Measurements from ENCODE around the gene DENND1B. TPM values are rescaled to one million over a fixed set of nuclear protein-coding genes. Genes with fewer than 3 reads are reported as not detected.

The DENND1B gene
- total and polyA plus RNA-seq, 12 donors = 1.7 to 14.3 (median 6.5) TPM

GRCh38 chr1:197725976-197726375 is 49.3 kb downstream of the DENND1B start:
- TF ChIP-seq CTCF (IDR thresholded peaks at IDR 0.05) = no peak
- no peak for TF ChIP-seq POLR2A (IDR thresholded peaks at IDR 0.05)

GRCh38 chr1:197725044-197725443 is 50.2 kb downstream of the DENND1B start:
- TF ChIP-seq POLR2A (IDR thresholded peaks at IDR 0.05) (no peak), CTCF (IDR thresholded peaks at IDR 0.05) (no peak)
- intact Hi-C loops (cut with DNase I) = no loop called here
- peaks cover 0 to 15% (median 10%) of the 10 kb centered on the region in 3 donors for H3K9me3 ChIP-seq (replicated peaks in 1 of 3)
- H3K4me1 ChIP-seq (replicated peaks in 1 of 2) = no peaks in the 10 kb centered on the region
- H3K4me3 ChIP-seq = no peak overlapping the region
- H3K36me3 ChIP-seq (replicated peaks in 1 of 2) = peaks cover 0 to 4% of the 10 kb centered on the region in 2 donors
- WGBS, 4 donors = 91 to 100% (median 96%) methylated on average over 1 of the region's 1 CpG
- DNase-seq = no peak
- H3K27me3 ChIP-seq = no peaks in the 10 kb centered on the region
- H3K27ac ChIP-seq = no peak overlapping the region

More at GRCh38 chr1:197725976-197726375, 49.3 kb downstream of the DENND1B start:
- no peak for DNase-seq
- no peak overlapping the region for H3K4me3 ChIP-seq
- no peak overlapping the region for H3K27ac ChIP-seq
- H3K27me3 ChIP-seq = no peaks in the 10 kb centered on the region
- WGBS, 4 donors = 90 to 97% (median 96%) methylated on average over 3 of the region's 3 CpGs
- peaks cover 0 to 15% (median 10%) of the 10 kb centered on the region in 3 donors for H3K9me3 ChIP-seq (replicated peaks in 1 of 3)
- H3K4me1 ChIP-seq (replicated peaks in 1 of 2) = no peaks in the 10 kb centered on the region
- peaks cover 0 to 4% of the 10 kb centered on the region in 2 donors for H3K36me3 ChIP-seq (replicated peaks in 1 of 2)
- intact Hi-C loops (cut with DNase I) = no loop called here

- TF ChIP-seq CTCF (IDR thresholded peaks at IDR 0.05) (no peak), POLR2A (IDR thresholded peaks at IDR 0.05) (no peak)
- Histone ChIP-seq H3K27me3 (no peaks in the 10 kb centered on the region), H3K36me3 (replicated peaks in 1 of 2) (no peaks in the 10 kb centered on the region), H3K27ac (no peak overlapping the region), H3K9me3 (replicated peaks in 1 of 3) (peaks cover 0 to 3% (median 0%) of the 10 kb centered on the region in 3 donors), H3K4me1 (replicated peaks in 1 of 2) (no peaks in the 10 kb centered on the region), H3K4me3 (no peak overlapping the region)
- 0 to 52% (median 0%) methylated on average over 1 of the region's 1 CpG for WGBS, 4 donors
- intact Hi-C loops (cut with DNase I) = no loop called here
- no peak for DNase-seq
Observed at GRCh38 chr1:197715806-197716205, 59.5 kb downstream of the DENND1B start.

GRCh38 chr1:197706601-197707000 is 68.7 kb downstream of the DENND1B start:
- Histone ChIP-seq H3K27me3 (no peaks in the 10 kb centered on the region), H3K4me3 (no peak overlapping the region), H3K4me1 (replicated peaks in 1 of 2) (no peaks in the 10 kb centered on the region), H3K27ac (no peak overlapping the region), H3K9me3 (replicated peaks in 1 of 3) (no peaks in the 10 kb centered on the region), H3K36me3 (replicated peaks in 1 of 2) (no peaks in the 10 kb centered on the region)
- TF ChIP-seq CTCF (IDR thresholded peaks at IDR 0.05) = no peak
- TF ChIP-seq POLR2A (IDR thresholded peaks at IDR 0.05) = no peak
- DNase-seq = no peak
- 70 to 81% (median 74%) methylated on average over 1 of the region's 1 CpG for WGBS, 4 donors
- intact Hi-C loops (cut with DNase I) = no loop called here
